MCF 10A (cell line): ENCODE data around the gene DNAJC25. TPM values are rescaled to one million over a fixed set of nuclear protein-coding genes. Genes with fewer than 3 reads are reported as not detected.

Experiments
- BruUV-seq: library from RNA; stranded (reverse); fragments of 400-500 nt; replicated peaks from 2 replicates; lab custom pipeline; 2021; lab: Mats Ljungman, UMichigan
- CTCF ChIA-PET: fragments of 300-600 bp; sonication (Branson Sonifier 250); formaldehyde crosslinking; extraction: SDS; loops from one replicate; lab custom pipeline; 2021; ENCODE audit warnings: antibody characterized with exemption, inconsistent platforms; lab: Yijun Ruan, JAX
- POLR2A ChIA-PET: fragments of 300-600, 350-650 bp; sonication (Branson Sonifier 250); formaldehyde crosslinking; extraction: SDS; loops from one replicate; lab custom pipeline; 2020; ENCODE audit warnings: antibody characterized with exemption, inconsistent platforms; lab: Yijun Ruan, JAX
- DNase-seq: peaks from one replicate; pipeline ENCODE4 v3.0.0-alpha.2; 2018; ENCODE audit not compliant: unreplicated experiment
- H3K27ac Mint-ChIP-seq: one replicate; pipeline ENCODE4 v1.8.0; 2022; ENCODE audit warnings: mild to moderate bottlenecking, low read depth, mixed read lengths; ENCODE audit not compliant: unreplicated experiment
- H3K27me3 Mint-ChIP-seq: one replicate; pipeline ENCODE4 v1.8.0; 2022; ENCODE audit warnings: mixed read lengths; ENCODE audit not compliant: insufficient read depth, unreplicated experiment
- H3K36me3 Mint-ChIP-seq: one replicate; pipeline ENCODE4 v1.8.0; 2022; ENCODE audit warnings: mild to moderate bottlenecking, moderate library complexity, mixed read lengths; ENCODE audit not compliant: insufficient read depth, unreplicated experiment
- H3K4me1 Mint-ChIP-seq: one replicate; pipeline ENCODE4 v1.8.0; 2022; ENCODE audit warnings: mixed read lengths; ENCODE audit not compliant: insufficient read depth, unreplicated experiment
- H3K4me3 Mint-ChIP-seq: one replicate; pipeline ENCODE4 v1.8.0; 2022; ENCODE audit warnings: mild to moderate bottlenecking, moderate library complexity, mixed read lengths; ENCODE audit not compliant: unreplicated experiment
- H3K9me3 Mint-ChIP-seq: one replicate; pipeline ENCODE4 v1.8.0; 2022; ENCODE audit warnings: mixed read lengths; ENCODE audit not compliant: unreplicated experiment
- CTCF ChIP-seq: fragments of 200-600 bp; IDR thresholded peaks from one replicate; pipeline ENCODE4 v1.8.0; 2022; ENCODE audit warnings: antibody characterized with exemption, mild to moderate bottlenecking; ENCODE audit not compliant: unreplicated experiment
- intact Hi-C: fragments of 100-400 bp; cut with micrococcal nuclease; formaldehyde crosslinking; loops from 2 replicates; pipeline ENCODE4 v1.14.1; 2022
- total RNA-seq: library from RNA; stranded (reverse); gene quantifications from 2 replicates; pipeline ENCODE4 v1.2.3, GENCODE V29; 2022

The DNAJC25 gene
- total RNA-seq, 1 experiment from 2014 or later, result 10.9 TPM

GRCh38 chr9:111588846-111589245 is 42.3 kb upstream of the DNAJC25 start:
- POLR2A ChIA-PET, result no interaction called here
- Mint-ChIP-seq H3K27ac (no peak overlapping the region), H3K9me3 (peaks cover 7% of the 10 kb centered on the region), H3K4me1 (no peaks in the 10 kb centered on the region), H3K4me3 (no peak overlapping the region), H3K27me3 (no peaks in the 10 kb centered on the region), H3K36me3 (peaks cover 31% of the 10 kb centered on the region)
- CTCF ChIA-PET, result interaction anchor here (0.6 kb wide), 1 partner anchor 9 kb away, joined by 3 read pairs; no protein-coding TSS in a partner anchor
- BruUV-seq, result no TSS peak
- no peak for TF ChIP-seq CTCF
- intact Hi-C loops, result no loop called here
- peak; percentile 12 for DNase-seq

GRCh38 chr9:111597852-111598732 is 33.0 kb upstream of the DNAJC25 start:
- H3K4me3 Mint-ChIP-seq, result peak overlapping the region; percentile 83
- H3K9me3 Mint-ChIP-seq, result no peaks in the 10 kb centered on the region
- no peaks in the 10 kb centered on the region for H3K27me3 Mint-ChIP-seq
- peak; percentile 70 for TF ChIP-seq CTCF
- peaks cover 11% of the 10 kb centered on the region for H3K4me1 Mint-ChIP-seq
- ChIA-PET POLR2A (interaction anchor here (0.6 to 4.6 kb wide), 21 partner anchors 12 to 477 kb away, joined by 3 to 88 read pairs (median 4); partner anchors contain the start of genes DNAJC25, GNG10, UGCG and ZNF483), CTCF (interaction anchor here (0.6 to 4.4 kb wide), 48 partner anchors 8 to 1450 kb away, joined by 3 to 35 read pairs (median 4); no protein-coding TSS in a partner anchor)
- intact Hi-C loops, result loop anchor here (1.0 to 5.0 kb wide), 8 partner anchors 24 to 477 kb away; partner anchors contain the start of genes DNAJC25 and UGCG
- peak; percentile 74 for DNase-seq
- H3K36me3 Mint-ChIP-seq, result peaks cover 41% of the 10 kb centered on the region
- H3K27ac Mint-ChIP-seq, result peak overlapping the region; percentile 75
- TSS peak; percentile 43 for BruUV-seq

- POLR2A ChIA-PET, result interaction anchor here (0.5 to 4.6 kb wide), 23 partner anchors 12 to 476 kb away, joined by 3 to 88 read pairs (median 4); partner anchors contain the start of genes DNAJC25, GNG10, UGCG and ZNF483
- Mint-ChIP-seq H3K27me3 (no peaks in the 10 kb centered on the region), H3K27ac (peak overlapping the region; percentile 75), H3K4me1 (peaks cover 11% of the 10 kb centered on the region), H3K9me3 (no peaks in the 10 kb centered on the region), H3K36me3 (peaks cover 35% of the 10 kb centered on the region), H3K4me3 (peak overlapping the region; percentile 83)
- TF ChIP-seq CTCF, result no peak
- intact Hi-C loops, result loop anchor here (1.0 to 5.0 kb wide), 8 partner anchors 24 to 476 kb away; partner anchors contain the start of genes DNAJC25 and UGCG
- DNase-seq, result peak; percentile 68
- CTCF ChIA-PET, result interaction anchor here (0.6 to 4.4 kb wide), 34 partner anchors 7 to 1450 kb away, joined by 3 to 35 read pairs (median 4); no protein-coding TSS in a partner anchor
- no TSS peak for BruUV-seq
Measured at GRCh38 chr9:111598733-111599091, 32.4 kb upstream of the DNAJC25 start.
